Measurements from ENCODE around the gene CBLC.
A peak's percentile ranks its signal among the peaks of the same experiment; 100 is the strongest.

Gene CBLC

GRCh38 chr19:44759083-44759804, 18.4 kb upstream of the CBLC start:
- H4K8ac ChIP-seq (ENCODE audit: low read depth, low read length) = no peak overlapping the region
- peak overlapping the region; percentile 19 for H2AK5ac ChIP-seq (ENCODE audit: low read depth, low read length)
- H3K23ac ChIP-seq (ENCODE audit: low read depth, low read length, poor library complexity) = no peak overlapping the region
- no peak overlapping the region for H3K4me2 ChIP-seq (ENCODE audit: insufficient read depth, low read length, poor library complexity, severe bottlenecking)
- H3K79me1 ChIP-seq (ENCODE audit: low read depth, low read length) = no peaks in the 10 kb centered on the region
- H3K9ac ChIP-seq (ENCODE audit: low read depth, low read length, poor library complexity) = no peak overlapping the region
- no peak overlapping the region for H3K4me3 ChIP-seq (ENCODE audit: low read length in 2 of 2)
- no peak overlapping the region for H3K14ac ChIP-seq (ENCODE audit: low read length)
- no peak overlapping the region for H3K27ac ChIP-seq (replicated peaks; ENCODE audit: low read length)
- peaks cover 11 to 14% of the 10 kb centered on the region in 2 donors for H3K4me1 ChIP-seq (ENCODE audit: control insufficient read depth in 2 of 2, insufficient read depth in 1 of 2, low read depth in 1 of 2, low read length in 2 of 2)
- H3K4ac ChIP-seq (ENCODE audit: low read length) = no peak overlapping the region
- WGBS, 2 donors (ENCODE audit: extremely low coverage in 2 of 2, insufficient read length in 2 of 2, insufficient replicate concordance in 1 of 2) = no CpG with 5 or more reads among the region's 10 CpGs
- H2BK5ac ChIP-seq (ENCODE audit: low read length) = no peak overlapping the region
- no peak overlapping the region for H2BK15ac ChIP-seq (ENCODE audit: low read length)
- H2BK120ac ChIP-seq (ENCODE audit: low read depth, low read length) = no peak overlapping the region
- peaks cover 0 to 10% of the 10 kb centered on the region in 2 donors for H3K36me3 ChIP-seq (replicated peaks in 1 of 2; ENCODE audit: control insufficient read depth in 2 of 2, insufficient read depth in 2 of 2, low read length in 2 of 2)
- no peak overlapping the region for H2BK12ac ChIP-seq (ENCODE audit: low read length)
- no peak overlapping the region for H4K91ac ChIP-seq (ENCODE audit: low read depth, low read length, poor library complexity)
- no peaks in the 10 kb centered on the region for H3K9me3 ChIP-seq (replicated peaks in 1 of 2; ENCODE audit: control insufficient read depth in 2 of 2, insufficient read depth in 1 of 2, low read depth in 1 of 2, low read length in 2 of 2)
- DNase-seq (ENCODE audit: low spot score) = no peak
- peaks cover 0 to 45% (median 21%) of the 10 kb centered on the region in 3 experiments for H3K27me3 ChIP-seq (ENCODE audit: control insufficient read depth in 3 of 3, insufficient read depth in 3 of 3, low read depth in 1 of 3, low read length in 3 of 3)
- no peak overlapping the region for H3K18ac ChIP-seq (ENCODE audit: low read length)
- no peak overlapping the region for H2AFZ ChIP-seq (ENCODE audit: low read length)

- Histone ChIP-seq H3K79me1 (ENCODE audit: low read depth, low read length) (no peaks in the 10 kb centered on the region), H3K18ac (ENCODE audit: low read length) (no peak overlapping the region), H2AK5ac (ENCODE audit: low read depth, low read length) (no peak overlapping the region), H3K4me2 (ENCODE audit: insufficient read depth, low read length, poor library complexity, severe bottlenecking) (no peak overlapping the region), H4K8ac (ENCODE audit: low read depth, low read length) (no peak overlapping the region), H3K9me3 (replicated peaks in 1 of 2; ENCODE audit: control insufficient read depth in 2 of 2, insufficient read depth in 1 of 2, low read depth in 1 of 2, low read length in 2 of 2) (no peaks in the 10 kb centered on the region), H3K9ac (ENCODE audit: low read depth, low read length, poor library complexity) (no peak overlapping the region), H3K27me3 (ENCODE audit: control insufficient read depth in 3 of 3, insufficient read depth in 3 of 3, low read depth in 1 of 3, low read length in 3 of 3) (peaks cover 0 to 17% (median 1%) of the 10 kb centered on the region in 3 experiments), H3K4me1 (ENCODE audit: control insufficient read depth in 2 of 2, insufficient read depth in 1 of 2, low read depth in 1 of 2, low read length in 2 of 2) (peaks cover 0 to 6% of the 10 kb centered on the region in 2 donors), H2AFZ (ENCODE audit: low read length) (no peak overlapping the region), H3K23ac (ENCODE audit: low read depth, low read length, poor library complexity) (no peak overlapping the region), H3K4ac (ENCODE audit: low read length) (no peak overlapping the region), H4K91ac (ENCODE audit: low read depth, low read length, poor library complexity) (no peak overlapping the region), H3K27ac (replicated peaks; ENCODE audit: low read length) (no peak overlapping the region), H2BK5ac (ENCODE audit: low read length) (no peak overlapping the region), H3K14ac (ENCODE audit: low read length) (no peak overlapping the region), H3K4me3 (ENCODE audit: low read length in 2 of 2) (no peak overlapping the region), H2BK15ac (ENCODE audit: low read length) (no peak overlapping the region), H2BK120ac (ENCODE audit: low read depth, low read length) (no peak overlapping the region), H2BK12ac (ENCODE audit: low read length) (no peak overlapping the region), H3K36me3 (replicated peaks in 1 of 2; ENCODE audit: control insufficient read depth in 2 of 2, insufficient read depth in 2 of 2, low read length in 2 of 2) (peaks cover 0 to 10% of the 10 kb centered on the region in 2 donors)
- no CpG with 5 or more reads among the region's 8 CpGs for WGBS, 2 donors (ENCODE audit: extremely low coverage in 2 of 2, insufficient read length in 2 of 2, insufficient replicate concordance in 1 of 2)
- no peak for DNase-seq (ENCODE audit: low spot score)
Measured at GRCh38 chr19:44762038-44762437, 15.7 kb upstream of the CBLC start.

- no peak overlapping the region for H2BK12ac ChIP-seq (ENCODE audit: low read length)
- no peaks in the 10 kb centered on the region for H3K79me1 ChIP-seq (ENCODE audit: low read depth, low read length)
- H3K14ac ChIP-seq (ENCODE audit: low read length) = no peak overlapping the region
- no peak overlapping the region for H4K91ac ChIP-seq (ENCODE audit: low read depth, low read length, poor library complexity)
- no peak overlapping the region for H3K4me2 ChIP-seq (ENCODE audit: insufficient read depth, low read length, poor library complexity, severe bottlenecking)
- no peak overlapping the region for H3K27ac ChIP-seq (replicated peaks; ENCODE audit: low read length)
- H3K27me3 ChIP-seq (ENCODE audit: control insufficient read depth in 3 of 3, insufficient read depth in 3 of 3, low read depth in 1 of 3, low read length in 3 of 3) = peaks cover 0 to 2% (median 0%) of the 10 kb centered on the region in 3 experiments
- no peaks in the 10 kb centered on the region for H3K4me1 ChIP-seq (ENCODE audit: control insufficient read depth in 2 of 2, insufficient read depth in 1 of 2, low read depth in 1 of 2, low read length in 2 of 2)
- no peak overlapping the region for H3K4ac ChIP-seq (ENCODE audit: low read length)
- no peak overlapping the region for H2AFZ ChIP-seq (ENCODE audit: low read length)
- H3K4me3 ChIP-seq (ENCODE audit: low read length in 2 of 2) = no peak overlapping the region
- H2AK5ac ChIP-seq (ENCODE audit: low read depth, low read length) = peak overlapping the region; percentile 5
- H3K18ac ChIP-seq (ENCODE audit: low read length) = no peak overlapping the region
- H2BK15ac ChIP-seq (ENCODE audit: low read length) = peak overlapping the region; percentile 64
- H3K9ac ChIP-seq (ENCODE audit: low read depth, low read length, poor library complexity) = no peak overlapping the region
- H4K8ac ChIP-seq (ENCODE audit: low read depth, low read length) = no peak overlapping the region
- H2BK5ac ChIP-seq (ENCODE audit: low read length) = no peak overlapping the region
- H3K9me3 ChIP-seq (replicated peaks in 1 of 2; ENCODE audit: control insufficient read depth in 2 of 2, insufficient read depth in 1 of 2, low read depth in 1 of 2, low read length in 2 of 2) = peaks cover 2 to 7% of the 10 kb centered on the region in 2 donors
- no peak overlapping the region for H2BK120ac ChIP-seq (ENCODE audit: low read depth, low read length)
- WGBS, 2 donors (ENCODE audit: extremely low coverage in 2 of 2, insufficient read length in 2 of 2, insufficient replicate concordance in 1 of 2) = no CpG with 5 or more reads among the region's 22 CpGs
- no peak for DNase-seq (ENCODE audit: low spot score)
- no peak overlapping the region for H3K23ac ChIP-seq (ENCODE audit: low read depth, low read length, poor library complexity)
- no peaks in the 10 kb centered on the region for H3K36me3 ChIP-seq (replicated peaks in 1 of 2; ENCODE audit: control insufficient read depth in 2 of 2, insufficient read depth in 2 of 2, low read length in 2 of 2)
Measured at GRCh38 chr19:44765033-44765948, 12.4 kb upstream of the CBLC start.

GRCh38 chr19:44765949-44766335, 11.7 kb upstream of the CBLC start:
- no CpG with 5 or more reads among the region's 3 CpGs for WGBS, 2 donors (ENCODE audit: extremely low coverage in 2 of 2, insufficient read length in 2 of 2, insufficient replicate concordance in 1 of 2)
- H2AFZ ChIP-seq (ENCODE audit: low read length) = no peak overlapping the region
- no peak overlapping the region for H3K23ac ChIP-seq (ENCODE audit: low read depth, low read length, poor library complexity)
- H3K4me3 ChIP-seq (ENCODE audit: low read length in 2 of 2) = no peak overlapping the region
- peaks cover 0 to 2% (median 0%) of the 10 kb centered on the region in 3 experiments for H3K27me3 ChIP-seq (ENCODE audit: control insufficient read depth in 3 of 3, insufficient read depth in 3 of 3, low read depth in 1 of 3, low read length in 3 of 3)
- H3K79me1 ChIP-seq (ENCODE audit: low read depth, low read length) = no peaks in the 10 kb centered on the region
- DNase-seq (ENCODE audit: low spot score) = no peak
- no peak overlapping the region for H2AK5ac ChIP-seq (ENCODE audit: low read depth, low read length)
- H3K9ac ChIP-seq (ENCODE audit: low read depth, low read length, poor library complexity) = no peak overlapping the region
- no peak overlapping the region for H4K91ac ChIP-seq (ENCODE audit: low read depth, low read length, poor library complexity)
- no peak overlapping the region for H4K8ac ChIP-seq (ENCODE audit: low read depth, low read length)
- no peak overlapping the region for H3K18ac ChIP-seq (ENCODE audit: low read length)
- no peak overlapping the region for H2BK12ac ChIP-seq (ENCODE audit: low read length)
- no peaks in the 10 kb centered on the region for H3K36me3 ChIP-seq (replicated peaks in 1 of 2; ENCODE audit: control insufficient read depth in 2 of 2, insufficient read depth in 2 of 2, low read length in 2 of 2)
- no peak overlapping the region for H2BK5ac ChIP-seq (ENCODE audit: low read length)
- peaks cover 0 to 2% of the 10 kb centered on the region in 2 donors for H3K4me1 ChIP-seq (ENCODE audit: control insufficient read depth in 2 of 2, insufficient read depth in 1 of 2, low read depth in 1 of 2, low read length in 2 of 2)
- no peak overlapping the region for H2BK15ac ChIP-seq (ENCODE audit: low read length)
- H2BK120ac ChIP-seq (ENCODE audit: low read depth, low read length) = no peak overlapping the region
- no peak overlapping the region for H3K4ac ChIP-seq (ENCODE audit: low read length)
- no peak overlapping the region for H3K27ac ChIP-seq (replicated peaks; ENCODE audit: low read length)
- no peak overlapping the region for H3K4me2 ChIP-seq (ENCODE audit: insufficient read depth, low read length, poor library complexity, severe bottlenecking)
- peaks cover 2 to 7% of the 10 kb centered on the region in 2 donors for H3K9me3 ChIP-seq (replicated peaks in 1 of 2; ENCODE audit: control insufficient read depth in 2 of 2, insufficient read depth in 1 of 2, low read depth in 1 of 2, low read length in 2 of 2)
- no peak overlapping the region for H3K14ac ChIP-seq (ENCODE audit: low read length)
